ENCODE measurements around the gene JAM2.
"Not testable (repeated sequence)": the region's sequence is repeated elsewhere in the genome, so short reads cannot be mapped to it uniquely, and the experiment has no call there.

JAM2 gene

DNA sequence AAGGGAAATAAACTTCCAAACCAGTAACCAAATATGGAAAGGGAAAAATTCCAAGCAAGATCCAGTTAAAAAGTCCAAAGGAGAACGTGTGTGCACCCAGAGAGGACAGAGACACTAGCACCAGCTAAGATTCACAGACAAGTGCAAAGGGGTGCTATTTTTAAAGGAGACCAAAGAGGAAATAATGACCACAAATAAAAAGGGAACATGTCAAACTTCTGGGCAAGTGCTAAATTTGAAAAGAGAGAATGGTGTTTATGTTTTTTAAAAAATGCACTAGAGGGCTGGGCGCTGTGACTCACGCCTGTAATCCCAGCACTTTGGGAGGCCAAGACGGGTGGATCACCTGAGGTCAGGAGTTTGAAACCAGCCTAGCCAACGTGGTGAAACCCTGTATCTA lies 8.6 kb downstream of the JAM2 start:
- DNase-seq: no peak

- no peak for DNase-seq
Measured at GRCh38 chr21:25649146-25649545, 10.1 kb downstream of the JAM2 start.

- DNase-seq: no peak
Measured at GRCh38 chr21:25656412-25656811, 17.4 kb downstream of the JAM2 start.

- DNase-seq: no peak
Measured at GRCh38 chr21:25657140-25657539, 18.1 kb downstream of the JAM2 start.

DNA sequence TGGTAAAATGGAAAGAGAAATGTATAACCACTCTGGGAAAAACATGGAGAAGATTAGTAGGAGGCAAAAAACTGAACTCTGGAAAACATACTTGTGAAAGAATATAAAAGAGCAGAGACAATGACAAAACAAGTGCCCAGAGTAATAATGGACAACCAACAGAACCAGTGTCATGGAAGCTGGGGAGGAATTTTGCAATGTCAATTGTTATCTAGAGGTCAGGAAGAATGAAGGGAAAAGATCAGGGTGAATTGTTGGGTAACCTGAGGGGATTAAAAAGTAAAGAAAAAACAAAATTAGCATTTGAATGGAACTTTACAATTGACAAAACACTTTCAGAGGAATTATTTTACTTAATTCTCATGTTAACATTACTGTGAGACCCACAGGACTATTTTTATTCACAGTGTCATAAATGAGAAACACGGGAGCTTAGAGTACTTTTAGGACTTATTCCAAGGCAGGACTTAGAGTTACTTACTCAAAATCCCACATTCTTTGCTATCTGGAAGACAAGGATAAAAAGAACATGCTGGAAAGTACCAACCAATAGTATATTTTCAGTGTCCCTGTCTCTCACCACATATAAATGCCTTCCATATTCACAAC lies 19.5 kb downstream of the JAM2 start:
- DNase-seq: no peak

GRCh38 chr21:25660233-25660632 lies 21.2 kb downstream of the JAM2 start:
- no peak for DNase-seq

DNA sequence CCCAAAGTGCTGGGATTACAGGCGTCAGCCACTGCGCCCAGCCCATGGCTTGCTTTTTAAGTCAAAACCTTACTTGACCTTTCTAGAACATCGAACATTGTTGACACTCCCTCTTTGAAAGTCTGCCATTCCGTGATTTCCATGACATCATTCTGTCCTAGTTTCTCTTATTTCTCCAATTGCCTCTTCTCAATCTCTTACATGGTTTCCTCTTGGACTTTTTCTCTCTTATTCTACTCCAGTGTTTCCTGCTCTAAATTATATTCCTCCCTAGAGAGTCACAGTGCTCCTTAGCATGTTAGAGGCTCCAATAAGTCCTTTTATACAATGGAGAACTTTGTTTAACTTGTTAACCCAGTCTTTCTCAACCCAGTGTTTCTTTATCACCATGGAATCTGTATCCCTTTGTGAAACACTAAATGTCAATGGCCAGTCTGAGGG lies 25.5 kb downstream of the JAM2 start:
- DNase-seq: no peak

DNA sequence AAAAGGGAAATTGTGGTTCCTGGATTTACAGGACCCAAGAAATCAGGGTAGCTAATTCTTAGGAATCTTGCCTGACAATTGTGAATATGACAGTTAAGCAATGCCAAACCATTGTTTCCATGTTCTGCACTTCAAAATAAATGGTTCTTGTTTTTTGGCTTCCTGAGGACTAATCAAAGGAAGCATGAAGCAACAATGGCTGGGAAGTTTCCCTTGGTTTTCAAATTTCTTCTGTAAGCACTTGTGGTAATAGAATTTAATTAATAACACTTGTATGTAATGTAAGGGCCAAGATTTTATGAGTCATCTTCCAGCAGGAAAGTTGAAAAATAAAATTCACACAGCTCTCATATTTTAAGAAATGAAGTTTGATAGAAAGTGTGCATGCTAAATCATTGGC lies 31.7 kb downstream of the JAM2 start:
- DNase-seq: no peak

GRCh38 chr21:25676451-25676850 lies 37.4 kb downstream of the JAM2 start:
- DNase-seq: no peak

DNA sequence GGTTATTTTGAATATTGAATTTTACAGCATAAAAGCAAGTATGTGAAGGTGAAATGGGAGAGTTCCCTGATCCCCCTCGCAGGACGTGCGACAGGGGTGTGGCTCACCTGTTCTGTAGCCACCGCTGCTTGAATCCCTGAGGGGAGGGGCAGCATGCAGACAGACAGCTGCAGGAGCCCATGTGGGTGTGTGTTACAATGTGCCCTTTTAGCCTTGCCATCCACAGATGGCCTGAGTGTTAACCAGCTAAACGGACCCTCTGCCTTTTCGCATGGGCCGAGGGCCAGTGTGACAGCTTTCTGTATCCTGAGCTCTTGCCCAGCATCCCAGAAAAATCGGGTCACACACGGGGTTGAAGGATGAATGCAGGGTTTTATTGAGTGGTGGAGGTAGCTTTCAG lies 43.3 kb downstream of the JAM2 start:
- no peak for DNase-seq

GRCh38 chr21:25687787-25688186 lies 48.7 kb downstream of the JAM2 start:
- no peak for DNase-seq

GRCh38 chr21:25688275-25689155 lies 49.5 kb downstream of the JAM2 start:
- no peak for DNase-seq

DNA sequence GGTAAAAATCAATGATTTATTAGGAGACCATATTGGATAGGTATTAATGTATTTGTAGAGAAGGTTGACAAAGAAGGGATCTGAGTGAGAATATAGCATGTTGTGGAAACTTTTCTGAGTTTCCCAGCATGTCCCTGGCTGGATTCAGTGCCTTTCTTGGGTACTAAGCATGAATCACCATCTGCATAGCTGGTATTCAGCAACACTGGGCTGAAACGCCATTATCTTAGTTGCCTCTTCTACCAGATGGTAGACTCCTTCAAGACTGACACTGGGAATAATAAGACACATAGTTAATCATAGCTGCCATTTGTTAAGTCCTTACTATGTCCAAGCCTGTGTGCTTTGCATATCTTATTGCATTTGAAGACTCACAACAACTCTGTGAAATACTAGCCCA lies 50.2 kb downstream of the JAM2 start:
- no peak for DNase-seq

GRCh38 chr21:25691976-25692375 lies 52.9 kb downstream of the JAM2 start:
- no peak for DNase-seq

GRCh38 chr21:25695461-25695860 lies 56.4 kb downstream of the JAM2 start:
- DNase-seq: not testable (repeated sequence)

DNA sequence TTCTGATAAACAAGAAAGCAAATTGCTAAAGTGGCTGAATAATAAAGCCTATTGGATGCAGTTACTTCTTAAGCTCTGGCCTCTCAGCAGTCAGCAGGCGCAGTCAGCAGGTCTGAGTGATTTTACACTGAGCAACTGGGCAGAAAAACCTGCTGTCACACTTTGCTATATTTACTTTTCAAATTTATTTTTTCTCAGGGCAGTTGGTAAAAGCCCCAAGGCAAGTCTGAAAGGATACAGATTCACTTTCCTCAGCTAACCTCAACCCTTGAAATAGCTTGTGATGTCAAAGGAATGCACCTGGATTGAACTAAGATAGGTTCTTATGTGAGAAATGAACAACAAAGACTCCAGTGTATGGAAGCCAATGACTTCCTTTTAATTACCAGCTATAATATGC lies 61.7 kb downstream of the JAM2 start:
- DNase-seq: no peak

- no peak for DNase-seq
Measured at GRCh38 chr21:25701529-25701928, 62.5 kb downstream of the JAM2 start.

- peak; percentile 34 for DNase-seq
Measured at GRCh38 chr21:25708467-25709065, 69.5 kb downstream of the JAM2 start.

DNA sequence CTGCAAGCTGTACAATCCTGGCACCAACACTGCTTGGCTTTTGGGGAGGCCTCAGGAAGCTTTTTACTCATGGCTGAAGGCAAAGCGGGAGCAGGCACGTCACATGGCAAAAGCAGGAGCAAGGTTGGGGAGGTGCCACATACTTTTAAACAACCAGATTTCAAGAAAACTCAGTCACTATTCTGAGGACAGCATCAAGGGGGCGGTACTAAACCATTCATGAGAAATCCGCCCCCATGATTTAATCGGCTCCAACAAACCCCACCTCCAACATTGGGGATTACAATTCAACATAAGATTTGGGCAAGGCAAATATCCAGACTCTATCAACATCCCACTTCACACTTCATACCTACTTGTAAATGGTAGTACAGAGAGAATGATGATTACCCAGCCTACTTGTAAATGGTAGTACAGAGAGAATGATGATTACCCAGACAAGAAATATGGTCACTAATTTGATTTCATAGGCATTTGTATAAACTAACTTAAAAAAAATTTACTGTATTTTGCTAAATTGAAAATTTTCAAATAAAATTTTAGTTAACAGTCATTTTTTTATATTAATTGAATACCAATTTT lies 70.7 kb downstream of the JAM2 start:
- no peak for DNase-seq

GRCh38 chr21:25710550-25710949 lies 71.5 kb downstream of the JAM2 start:
- no peak for DNase-seq

DNA sequence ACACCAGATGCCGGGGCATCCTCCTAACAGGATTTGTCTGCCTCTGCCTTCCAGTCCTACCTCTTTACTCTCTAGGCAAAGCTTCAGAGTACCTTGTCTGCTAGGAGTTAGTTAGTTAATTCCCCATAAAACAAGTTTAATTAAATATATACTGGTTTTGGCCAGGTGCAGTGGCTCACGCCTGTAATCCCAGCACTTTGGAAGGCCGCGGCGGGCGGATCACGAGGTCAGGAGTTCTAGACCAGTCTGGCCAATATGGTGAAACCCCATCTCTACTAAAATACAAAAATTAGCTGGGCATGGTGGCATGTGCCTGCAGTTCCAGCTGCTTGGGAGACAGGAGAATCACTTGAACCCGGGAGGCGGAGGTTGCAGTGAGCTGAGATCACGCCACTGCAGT lies 75.0 kb downstream of the JAM2 start:
- not testable (repeated sequence) for DNase-seq

- DNase-seq: no peak
Measured at GRCh38 chr21:25717491-25718147, 78.6 kb downstream of the JAM2 start.

DNA sequence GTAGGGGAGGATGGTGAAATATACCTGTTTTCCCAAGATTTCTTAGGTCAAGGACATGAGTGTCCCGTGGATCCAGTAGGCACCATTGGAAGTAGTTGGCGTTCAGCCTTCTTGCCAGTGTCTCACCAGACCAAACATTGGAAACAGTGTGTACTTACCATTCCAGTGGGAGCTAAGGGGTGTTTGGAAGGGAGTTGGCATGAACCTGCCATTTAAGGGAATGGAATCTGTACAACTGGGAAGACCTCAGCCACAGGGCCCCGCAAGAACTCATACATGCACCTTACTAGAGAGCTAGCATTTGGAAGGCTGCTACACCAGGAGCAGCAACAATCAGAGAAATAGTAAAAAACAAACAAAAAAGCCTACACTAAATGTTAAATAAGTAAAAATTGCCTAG lies 82.9 kb downstream of the JAM2 start:
- no peak for DNase-seq

All from NCI-H748 treated with DMSO at 0.1 percent for 48 hours (cell line).